Psoas muscle (tissue), 8 donors: Measurements from ENCODE around the gene AGXT. TPM values are rescaled to one million over a fixed set of nuclear protein-coding genes. Genes with fewer than 3 reads are reported as not detected.
A peak's percentile ranks its signal among the peaks of the same experiment; 100 is the strongest.

Experiments used
- ATAC-seq, 4 donors: fragments of 200-7000 bp; cut with Tn5 transposase; one replicate each; pipeline ENCODE4 v1.9.1; 2020; ENCODE audit warnings: moderate library complexity in 3 of 4, mild to moderate bottlenecking in 2 of 4
- DNase-seq, 2 donors: peaks; one replicate each; pipeline ENCODE4 v3.0.0-alpha.2; 2020
- H3K27ac ChIP-seq: fragments of 200-600 bp; one replicate; pipeline ENCODE4 v1.8.0; 2022
- H3K27me3 ChIP-seq, 3 donors: fragments of 200-600 bp in 1 of 3; one replicate each; pipeline versions ENCODE4 v1.6.1 to v1.8.0; 2013 to 2022; ENCODE audit warnings: low read length in 2 of 3, mild to moderate bottlenecking in 2 of 3, moderate library complexity in 1 of 3; ENCODE audit not compliant: insufficient read depth in 3 of 3
- H3K36me3 ChIP-seq, 2 donors: fragments of 200-600 bp in 1 of 2; one replicate each; pipeline versions ENCODE4 v1.6.1 to v1.8.0; 2013 to 2022; ENCODE audit warnings: low read depth in 1 of 2, mild to moderate bottlenecking in 1 of 2, moderate library complexity in 1 of 2; ENCODE audit not compliant: insufficient read depth in 1 of 2
- H3K4me1 ChIP-seq: fragments of 200-600 bp; one replicate; pipeline ENCODE4 v1.8.0; 2022
- H3K4me3 ChIP-seq: fragments of 200-600 bp; one replicate; pipeline ENCODE4 v1.8.0; 2022; ENCODE audit warnings: mild to moderate bottlenecking
- H3K9me3 ChIP-seq: fragments of 200-600 bp; one replicate; pipeline ENCODE4 v1.8.0; 2022
- WGBS, 3 donors: extraction: QIAGEN DNeasy Blood & Tissue Kit; methylation state at CpG; one replicate each; pipeline versions ENCODE4 v1.1.6 to v1.1.7; 2013; 5-methylcytosine and 5-hydroxymethylcytosine counted together
- intact Hi-C, 2 donors: fragments of 100-400 bp; cut with DNase I; formaldehyde crosslinking; loops; one replicate each; pipeline versions ENCODE4 v1.11.0 to v1.14.2; 2022
- polyA plus RNA-seq, 3 donors: library from polyadenylated mRNA; stranded (reverse); fragments of 200-250 nt; gene quantifications; one replicate each; pipeline ENCODE4 v1.2.3, GENCODE V29; 2013
- total RNA-seq, 4 donors: library from RNA; stranded (reverse); fragmentation: NEBNext Ultra II Directional in 2 of 4; extraction: Animal tissue kit (Norgen Biotek cat#: 25700) in 2 of 4; gene quantifications; one replicate each; pipeline versions ENCODE4 v1.2.1 to v1.2.4, GENCODE V29; 2021 to 2023
- TF ChIP-seq, protein P1 (sequence below): fragments of 200-600 bp; IDR thresholded peaks from one replicate; pipeline ENCODE4 v1.8.0; 2022; ENCODE audit warnings: antibody characterized with exemption
- donor health status: healthy with polysubstance abuse.
- donor health status: DM: no; HTN: no; CAD: no; lungs with moderate emphysema.
- donor health status: Bipolar disorder and iron deficiency.
- donor health status: healthy.
- donor health status: DM: yes; HTN: yes; CAD: no.
- donor health status: DM: no; HTN: no; CAD: no.
- donor health status: DM: no; HTN: no; CAD: no.
- donor health status: DM: yes; HTN: yes; CAD: no.

AGXT gene
- total and polyA plus RNA-seq, 7 donors = 0.11 to 1.3 (median 0.30) TPM; not detected in 4

DNA sequence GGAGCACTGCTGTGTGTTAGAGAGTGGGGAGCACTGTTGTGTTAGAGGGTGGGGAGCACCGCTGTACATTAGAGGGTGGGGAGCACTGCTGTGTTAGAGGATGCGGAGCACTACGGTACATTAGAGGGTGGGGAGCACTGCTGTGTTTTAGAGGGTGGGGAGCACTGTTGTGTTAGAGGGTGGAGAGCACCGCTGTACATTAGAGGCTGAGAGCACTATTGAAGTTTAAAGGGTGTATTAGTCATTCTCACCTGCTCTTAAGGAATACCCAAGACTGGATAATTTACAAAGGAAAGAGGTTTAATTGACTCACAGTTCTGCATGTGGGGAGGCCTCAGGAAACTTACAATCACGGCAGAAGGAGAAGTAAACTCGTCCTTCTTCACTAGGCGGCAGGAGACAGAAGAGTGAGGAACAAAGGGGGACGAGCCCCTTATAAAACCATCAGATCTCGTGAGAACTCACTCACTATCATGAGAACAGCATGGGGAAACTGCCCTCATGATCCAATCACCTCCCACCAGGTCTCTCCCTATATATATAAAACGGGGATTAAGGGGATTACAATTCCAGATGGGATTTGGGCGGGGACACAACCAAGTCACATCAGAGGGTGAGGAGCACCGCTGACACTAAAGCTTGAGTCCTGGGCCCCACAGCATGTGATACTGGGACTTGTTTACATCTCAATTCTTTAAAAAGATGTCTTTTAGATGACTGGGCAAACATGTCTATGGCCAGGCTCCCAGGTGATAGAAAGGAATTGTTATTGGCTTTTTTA is 19.5 kb upstream of the AGXT start:
- Histone ChIP-seq H3K9me3 (no peaks in the 10 kb centered on the region), H3K4me1 (no peaks in the 10 kb centered on the region), H3K27ac (no peak overlapping the region), H3K4me3 (no peak overlapping the region), H3K27me3 (no peaks in the 10 kb centered on the region), H3K36me3 (no peaks in the 10 kb centered on the region)
- DNase-seq (no peak), ATAC-seq (no peak)
- 74 to 76% (median 76%) methylated on average over 12 of the region's 12 CpGs for WGBS, 3 donors
- TF ChIP-seq, protein P1, sequence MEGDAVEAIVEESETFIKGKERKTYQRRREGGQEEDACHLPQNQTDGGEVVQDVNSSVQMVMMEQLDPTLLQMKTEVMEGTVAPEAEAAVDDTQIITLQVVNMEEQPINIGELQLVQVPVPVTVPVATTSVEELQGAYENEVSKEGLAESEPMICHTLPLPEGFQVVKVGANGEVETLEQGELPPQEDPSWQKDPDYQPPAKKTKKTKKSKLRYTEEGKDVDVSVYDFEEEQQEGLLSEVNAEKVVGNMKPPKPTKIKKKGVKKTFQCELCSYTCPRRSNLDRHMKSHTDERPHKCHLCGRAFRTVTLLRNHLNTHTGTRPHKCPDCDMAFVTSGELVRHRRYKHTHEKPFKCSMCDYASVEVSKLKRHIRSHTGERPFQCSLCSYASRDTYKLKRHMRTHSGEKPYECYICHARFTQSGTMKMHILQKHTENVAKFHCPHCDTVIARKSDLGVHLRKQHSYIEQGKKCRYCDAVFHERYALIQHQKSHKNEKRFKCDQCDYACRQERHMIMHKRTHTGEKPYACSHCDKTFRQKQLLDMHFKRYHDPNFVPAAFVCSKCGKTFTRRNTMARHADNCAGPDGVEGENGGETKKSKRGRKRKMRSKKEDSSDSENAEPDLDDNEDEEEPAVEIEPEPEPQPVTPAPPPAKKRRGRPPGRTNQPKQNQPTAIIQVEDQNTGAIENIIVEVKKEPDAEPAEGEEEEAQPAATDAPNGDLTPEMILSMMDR = no peak
- intact Hi-C loops = no loop called here

DNA sequence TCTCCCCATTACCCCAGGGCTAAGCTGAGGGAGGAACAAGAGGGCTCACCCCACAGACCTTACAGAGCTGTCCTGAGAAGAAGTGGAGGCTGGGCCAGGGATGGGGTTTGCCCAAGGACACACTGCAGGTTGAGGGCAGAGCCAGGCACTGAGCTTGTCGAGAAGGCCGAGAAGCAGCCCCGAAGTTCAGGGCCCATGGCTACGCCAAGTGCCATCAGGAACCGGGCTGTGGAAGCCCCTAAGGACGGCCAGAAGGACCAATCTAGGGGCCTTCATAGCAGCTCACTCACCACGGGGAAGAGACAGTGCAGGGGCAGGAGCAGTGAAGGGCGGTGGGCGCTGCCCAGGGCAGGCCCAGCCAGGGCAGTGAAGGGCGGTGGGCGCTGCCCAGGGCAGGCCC is 18.6 kb upstream of the AGXT start:
- 83 to 93% (median 85%) methylated on average over 10 to 11 of the region's 11 CpGs for WGBS, 3 donors

DNA sequence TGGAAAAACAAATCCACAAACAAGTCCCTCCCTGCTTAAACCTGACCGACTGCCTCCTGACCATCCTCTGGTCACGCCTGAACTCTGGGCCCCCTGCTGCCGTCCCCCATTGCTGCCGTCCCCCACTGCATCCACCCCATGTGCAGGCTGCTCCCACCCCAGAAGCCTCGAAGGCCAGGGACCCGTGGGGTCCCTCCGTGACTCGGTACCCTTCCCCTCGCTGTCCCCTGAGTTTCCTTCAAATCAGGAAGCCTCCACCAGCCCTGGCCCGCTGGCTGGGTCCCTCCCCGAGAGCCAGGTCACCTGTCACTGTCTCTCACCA is 17.9 kb upstream of the AGXT start:
- peak in 1 of 4 donors; percentile 10 for ATAC-seq
- TF ChIP-seq, protein P1 = no peak
- WGBS, 3 donors = 53 to 65% (median 58%) methylated on average over 11 of the region's 11 CpGs
- H3K27me3 ChIP-seq = no peaks in the 10 kb centered on the region
- no peak overlapping the region for H3K27ac ChIP-seq
- H3K4me3 ChIP-seq = no peak overlapping the region
- H3K4me1 ChIP-seq = no peaks in the 10 kb centered on the region
- no peaks in the 10 kb centered on the region for H3K36me3 ChIP-seq
- intact Hi-C loops = loop anchor here in 1 of 2 donors (5.0 to 10.0 kb wide), 3 partner anchors 137 to 884 kb away; partner anchors contain the start of gene D2HGDH
- DNase-seq = no peak
- H3K9me3 ChIP-seq = no peaks in the 10 kb centered on the region

More for the DNA sequence above, 18.6 kb upstream of the AGXT start:
- Histone ChIP-seq H3K4me3 (no peak overlapping the region), H3K36me3 (no peaks in the 10 kb centered on the region), H3K27ac (no peak overlapping the region), H3K4me1 (no peaks in the 10 kb centered on the region), H3K9me3 (no peaks in the 10 kb centered on the region), H3K27me3 (no peaks in the 10 kb centered on the region)
- no peak for ATAC-seq
- intact Hi-C loops = loop anchor here in 1 of 2 donors (5.0 to 10.0 kb wide), 3 partner anchors 137 to 885 kb away; partner anchors contain the start of gene D2HGDH
- TF ChIP-seq, protein P1 = no peak
- DNase-seq = no peak

DNA sequence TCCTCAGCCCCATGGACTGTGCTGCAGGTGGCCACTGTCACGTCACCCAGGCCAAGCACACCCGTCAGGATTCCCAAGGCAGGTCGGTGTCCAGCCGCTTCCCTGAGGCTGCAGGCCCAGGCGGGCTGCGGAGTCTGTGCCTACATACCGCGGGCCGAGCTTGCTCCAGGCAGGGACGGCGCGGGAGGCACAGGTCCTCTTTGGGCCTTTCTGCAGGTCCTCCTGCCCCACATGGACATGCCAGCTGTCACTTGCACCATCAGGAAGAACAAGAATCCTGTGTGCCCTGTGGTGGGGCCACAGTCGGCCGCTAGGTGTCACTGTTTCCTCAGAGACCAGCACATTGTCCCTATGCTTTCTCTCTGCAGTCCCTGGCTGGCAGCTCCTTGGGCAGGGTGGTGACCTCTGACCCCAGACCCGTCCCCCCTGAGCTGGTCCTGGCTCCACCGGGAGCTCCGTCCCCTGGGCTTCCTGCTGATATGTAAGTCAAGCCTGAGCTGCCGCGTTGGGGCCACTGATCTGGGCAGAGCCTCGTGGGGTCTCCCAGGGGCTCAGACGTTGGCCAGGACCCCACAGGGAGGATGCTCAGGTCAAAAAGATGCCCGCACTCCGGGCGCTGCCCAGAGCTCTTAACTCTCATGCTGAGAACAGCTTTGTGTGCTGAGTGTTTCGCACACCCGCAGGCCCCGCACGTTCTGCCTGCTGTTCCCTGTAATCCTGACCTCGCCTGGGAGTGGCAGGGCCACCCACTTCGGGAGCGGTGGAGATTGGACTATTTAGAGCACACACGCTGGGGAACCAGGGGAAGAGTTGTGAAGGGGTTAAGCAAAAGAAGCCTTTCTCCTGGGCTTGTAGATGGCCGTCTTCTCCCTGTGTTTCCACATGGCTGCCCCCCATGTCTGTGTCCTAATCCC is 17.3 kb upstream of the AGXT start:
- peak; percentile 87 to 91 for DNase-seq
- WGBS, 3 donors = 34 to 40% (median 38%) methylated on average over 32 to 33 of the region's 33 CpGs
- intact Hi-C loops = loop anchor here in 1 of 2 donors (5.0 to 10.0 kb wide), 3 partner anchors 136 to 883 kb away; partner anchors contain the start of gene D2HGDH
- Histone ChIP-seq H3K9me3 (no peaks in the 10 kb centered on the region), H3K4me1 (no peaks in the 10 kb centered on the region), H3K36me3 (no peaks in the 10 kb centered on the region), H3K4me3 (no peak overlapping the region), H3K27ac (no peak overlapping the region), H3K27me3 (no peaks in the 10 kb centered on the region)
- TF ChIP-seq, protein P1 = peak; percentile 95
- peak; percentile 96 to 100 (median 98) for ATAC-seq
